Cardiac fibroblast (primary cell): Measurements from ENCODE around the gene NAA60.

Experiments
- DNase-seq, 2 donors: peaks; one replicate each; pipeline versions ENCODE4 v3.0.0 to v3.0.0-alpha.2; 2010; ENCODE audit warnings: low read depth in 2 of 2
- H3K4me3 ChIP-seq, 2 donors: replicated peaks in 1 of 2; 1 replicate in 1 of 2; 2 replicates in 1 of 2; pipeline ENCODE4 v1.5.1; 2011; ENCODE audit warnings: low read depth in 2 of 2, low read length in 2 of 2, mild to moderate bottlenecking in 2 of 2, moderate library complexity in 1 of 2
- CTCF ChIP-seq: IDR thresholded peaks from one replicate; pipeline ENCODE4 v1.5.1; 2011; ENCODE audit warnings: low read depth, mild to moderate bottlenecking, low read length, inconsistent platforms

Gene NAA60

DNA sequence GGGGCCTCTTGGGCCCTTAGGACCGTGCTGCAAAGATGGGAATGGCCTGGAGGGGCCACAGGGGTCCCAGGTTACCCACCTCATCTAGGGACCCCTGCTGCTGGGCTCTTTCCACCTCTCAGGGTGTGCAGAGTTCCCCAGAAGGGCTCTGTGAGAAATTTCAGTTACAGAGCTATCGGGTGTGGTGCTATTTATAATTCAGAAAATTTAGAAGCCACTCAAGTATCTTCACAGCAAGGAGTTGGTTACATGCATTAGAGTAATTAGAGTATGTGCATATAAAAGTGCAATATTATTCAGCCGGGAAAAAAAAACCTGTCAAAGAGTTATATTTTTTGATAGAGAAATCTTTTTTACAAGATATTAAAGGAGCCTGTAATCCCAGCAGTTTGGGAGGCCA lies 32.9 kb downstream of the NAA60 start:
- no peak overlapping the region for H3K4me3 ChIP-seq
- DNase-seq: no peak
- no peak for TF ChIP-seq CTCF

DNA sequence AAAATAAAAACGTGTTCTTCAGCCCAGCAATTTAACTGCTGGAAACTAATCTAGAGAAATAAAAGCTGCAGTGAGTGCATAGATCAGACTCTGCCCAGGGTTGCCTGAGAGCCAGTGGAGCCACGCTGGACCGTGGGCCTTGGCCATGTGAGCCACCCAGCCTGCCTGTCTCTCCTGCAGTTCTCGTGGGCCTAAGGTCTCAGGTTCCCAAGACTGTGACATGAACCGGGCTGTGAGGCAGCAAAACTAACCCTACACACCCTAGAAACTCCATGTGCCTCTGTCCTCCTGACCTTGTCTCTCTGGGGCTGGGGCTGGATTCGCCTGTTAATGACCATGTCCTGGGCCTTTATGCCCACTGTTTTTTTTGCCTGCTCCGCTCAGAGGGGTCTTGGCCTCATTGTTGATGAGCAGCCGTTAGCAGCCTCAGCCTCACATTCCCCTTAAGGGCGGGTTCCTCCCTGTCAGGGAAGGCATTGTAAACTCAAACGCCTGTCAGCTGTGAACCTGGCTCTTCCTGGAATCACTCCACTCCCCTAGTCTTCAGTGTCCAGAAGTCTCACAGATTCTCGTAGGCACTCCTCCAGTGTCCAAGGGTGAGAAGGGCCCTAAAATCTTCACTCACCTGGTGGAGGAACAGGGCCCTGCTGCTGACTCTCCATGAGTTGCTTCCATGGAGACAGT lies 34.9 kb downstream of the NAA60 start:
- TF ChIP-seq CTCF: no peak
- no peak overlapping the region for H3K4me3 ChIP-seq
- DNase-seq: no peak

DNA sequence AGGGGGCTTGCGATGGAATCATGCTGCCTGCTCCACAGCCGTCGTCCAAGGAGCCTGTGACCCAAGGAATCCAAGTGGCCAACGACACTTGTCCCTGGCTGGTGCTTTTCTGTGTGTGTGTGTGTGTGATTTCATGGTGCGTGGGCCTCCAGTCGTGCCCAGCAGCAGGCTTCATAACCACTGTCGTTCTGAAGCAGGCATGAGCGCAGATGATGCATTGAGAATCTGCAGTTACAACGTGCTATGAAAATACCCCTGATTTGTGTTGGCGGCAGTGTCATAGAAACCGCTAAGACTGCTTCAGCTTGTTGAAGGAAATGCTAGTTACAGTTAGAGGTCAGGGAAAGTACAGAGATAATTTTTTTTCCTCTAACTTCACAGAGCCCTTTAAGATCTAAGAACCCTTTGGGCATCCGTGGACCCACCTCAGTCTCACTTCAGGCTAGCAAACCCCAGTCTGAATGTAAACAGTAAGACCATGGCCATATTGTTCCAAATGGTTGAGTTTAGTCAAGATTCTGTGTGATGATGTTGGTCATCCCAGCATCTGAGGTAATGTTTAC lies 36.3 kb downstream of the NAA60 start:
- TF ChIP-seq CTCF: no peak
- H3K4me3 ChIP-seq: no peak overlapping the region
- DNase-seq: no peak

- DNase-seq: no peak
- H3K4me3 ChIP-seq: no peak overlapping the region
- no peak for TF ChIP-seq CTCF
Measured at GRCh38 chr16:3480901-3481695, 37.6 kb downstream of the NAA60 start.

DNA sequence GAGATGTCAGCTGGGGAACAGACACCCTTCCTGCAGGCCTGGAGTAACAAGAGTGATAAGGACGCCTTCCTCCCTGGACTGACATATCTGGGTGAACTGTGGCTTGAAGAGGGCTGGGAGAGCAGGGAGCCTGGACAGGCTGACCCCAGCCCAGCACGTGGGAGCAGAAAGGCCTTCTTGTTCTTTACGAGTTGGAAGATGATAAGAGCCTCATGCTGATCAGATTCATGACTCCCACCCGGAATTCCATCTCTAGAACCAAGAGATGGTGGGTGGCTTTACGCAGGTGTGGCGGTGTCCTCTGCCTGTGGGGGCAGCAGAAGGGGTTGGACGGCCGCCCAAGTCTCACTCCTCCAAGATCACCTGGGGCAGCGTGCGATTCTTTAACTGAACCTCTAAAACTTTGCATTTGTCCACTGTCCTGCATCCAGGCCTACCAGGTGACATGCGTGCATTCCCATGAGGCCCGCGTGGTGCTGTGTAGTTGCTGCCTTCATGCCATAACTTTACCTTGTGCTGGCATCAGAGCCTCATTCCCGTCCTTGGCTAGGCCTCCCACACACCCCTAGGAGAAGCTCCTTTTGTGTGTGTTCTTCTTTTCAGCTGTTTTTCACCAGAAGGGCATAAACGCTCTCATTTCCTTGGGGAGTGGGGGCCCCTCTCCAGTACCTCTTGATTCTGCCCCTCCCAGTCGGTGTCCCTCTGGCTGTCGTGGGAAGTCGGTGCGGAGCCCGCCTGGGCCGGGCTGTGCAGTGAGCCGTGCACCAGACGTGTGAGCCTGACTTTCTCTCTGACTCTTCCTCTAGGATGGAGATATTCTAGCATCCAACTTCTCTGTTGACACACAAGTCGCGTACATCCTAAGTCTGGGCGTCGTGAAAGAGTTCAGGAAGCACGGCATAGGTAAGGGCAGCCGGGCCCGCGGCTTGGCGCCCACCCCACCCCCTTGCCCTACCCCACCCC lies 38.5 kb downstream of the NAA60 start:
- DNase-seq: no peak
- H3K4me3 ChIP-seq: no peak overlapping the region
- TF ChIP-seq CTCF: no peak

DNA sequence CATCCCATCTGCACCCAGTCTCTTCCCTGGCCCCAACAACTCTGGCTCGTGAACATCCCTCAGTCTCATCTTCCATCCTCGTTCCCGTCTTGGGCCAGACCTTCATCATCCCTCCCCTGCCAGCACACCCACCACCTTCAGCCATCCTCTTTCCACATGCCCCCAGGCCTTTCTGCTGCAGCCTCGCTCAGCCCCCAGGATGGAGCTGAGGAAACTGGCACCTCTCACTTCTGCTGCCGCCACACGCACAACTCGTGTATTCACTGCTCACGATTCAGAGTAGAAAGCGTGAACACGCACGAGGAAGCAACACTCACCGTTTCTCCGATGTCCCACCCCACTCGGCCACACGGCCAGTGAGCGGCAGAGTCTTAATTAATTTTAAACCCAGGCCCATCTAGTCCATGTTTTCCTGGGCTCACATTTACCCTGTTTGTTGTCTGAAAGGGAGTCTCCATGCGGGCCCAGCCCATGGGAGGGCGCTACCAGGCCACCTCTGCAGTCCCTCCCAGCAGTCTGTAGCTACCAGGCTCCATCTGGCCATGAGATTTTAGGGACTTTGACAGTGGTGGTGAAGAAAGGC lies 39.3 kb downstream of the NAA60 start:
- no peak for DNase-seq
- H3K4me3 ChIP-seq: no peak overlapping the region
- no peak for TF ChIP-seq CTCF
